HUES64 (cell line): ENCODE measurements around the gene ACOT6.
"Not testable (repeated sequence)": the region's sequence is repeated elsewhere in the genome, so short reads cannot be mapped to it uniquely, and the experiment has no call there.

ENCODE experiments used
- H3K27ac ChIP-seq: 2 replicates; pipeline ENCODE4 v1.7.0; 2013; ENCODE audit warnings: low read depth, low read length, inconsistent platforms
- H3K27me3 ChIP-seq: 2 replicates; pipeline ENCODE4 v1.6.1; 2013; ENCODE audit warnings: mild to moderate bottlenecking, low read length; ENCODE audit not compliant: insufficient read depth
- H3K36me3 ChIP-seq: 2 replicates; pipeline ENCODE4 v1.6.1; 2013; ENCODE audit warnings: mild to moderate bottlenecking, low read length; ENCODE audit not compliant: insufficient read depth
- H3K4me1 ChIP-seq: 2 replicates; pipeline ENCODE4 v1.6.1; 2013; ENCODE audit warnings: mild to moderate bottlenecking, low read length, moderate library complexity; ENCODE audit not compliant: insufficient read depth
- H3K4me3 ChIP-seq: 2 replicates; pipeline ENCODE4 v1.5.1; 2013; ENCODE audit warnings: mild to moderate bottlenecking, low read length, moderate library complexity
- H3K9ac ChIP-seq: 2 replicates; pipeline ENCODE4 v1.6.1; 2013; ENCODE audit warnings: mild to moderate bottlenecking, low read depth, low read length
- H3K9me3 ChIP-seq: 2 replicates; pipeline ENCODE4 v1.6.1; 2013; ENCODE audit warnings: low read depth, low read length; ENCODE audit not compliant: insufficient read depth
- WGBS: fragments of 150-250, 120-280 bp; methylation state at CpG from one replicate; pipeline ENCODE4 v1.1.7; 2013; ENCODE audit warnings: missing lambda C conversion rate; 5-methylcytosine and 5-hydroxymethylcytosine counted together

ACOT6 gene

GRCh38 chr14:73627151-73627558, 14.8 kb downstream of the ACOT6 start:
- H3K9me3 ChIP-seq, result no peaks in the 10 kb centered on the region
- no peak overlapping the region for H3K9ac ChIP-seq
- H3K27me3 ChIP-seq, result no peaks in the 10 kb centered on the region
- no peaks in the 10 kb centered on the region for H3K4me1 ChIP-seq
- H3K4me3 ChIP-seq, result no peak overlapping the region
- no peak overlapping the region for H3K27ac ChIP-seq
- WGBS, result 96% methylated on average over 2 of the region's 2 CpGs
- H3K36me3 ChIP-seq, result no peaks in the 10 kb centered on the region

- no peak overlapping the region for H3K27ac ChIP-seq
- peaks cover 6% of the 10 kb centered on the region; the same call in 1 of the 2 replicates for H3K27me3 ChIP-seq
- H3K36me3 ChIP-seq, result no peaks in the 10 kb centered on the region
- H3K9me3 ChIP-seq, result no peaks in the 10 kb centered on the region
- H3K4me1 ChIP-seq, result peaks cover 4% of the 10 kb centered on the region
- H3K9ac ChIP-seq, result no peak overlapping the region
- H3K4me3 ChIP-seq, result no peak overlapping the region
- WGBS, result 88% methylated on average over 10 of the region's 10 CpGs
These were observed 17.9 kb downstream of the ACOT6 start for GRCh38 chr14:73630009-73630780.

GRCh38 chr14:73633116-73634010, 21.0 kb downstream of the ACOT6 start:
- WGBS, result 16% methylated on average over 44 of the region's 44 CpGs

GRCh38 chr14:73634011-73634833, 21.9 kb downstream of the ACOT6 start:
- Histone ChIP-seq H3K36me3 (no peaks in the 10 kb centered on the region), H3K4me1 (peaks cover 4% of the 10 kb centered on the region), H3K9me3 (no peaks in the 10 kb centered on the region), H3K27ac (peak overlapping the region; percentile 33), H3K27me3 (peaks cover 6% of the 10 kb centered on the region; the same call in 1 of the 2 replicates), H3K9ac (peak overlapping the region; percentile 52), H3K4me3 (peak overlapping the region; percentile 57)
- 3% methylated on average over 53 of the region's 53 CpGs for WGBS

More at GRCh38 chr14:73633116-73634010, 21.0 kb downstream of the ACOT6 start:
- no peaks in the 10 kb centered on the region for H3K36me3 ChIP-seq
- H3K27me3 ChIP-seq, result peaks cover 6% of the 10 kb centered on the region; the same call in 1 of the 2 replicates
- H3K9ac ChIP-seq, result peak overlapping the region; percentile 52
- peak overlapping the region; percentile 57 for H3K4me3 ChIP-seq
- H3K27ac ChIP-seq, result peak overlapping the region; percentile 33
- no peaks in the 10 kb centered on the region for H3K9me3 ChIP-seq
- H3K4me1 ChIP-seq, result peaks cover 4% of the 10 kb centered on the region

- not testable (repeated sequence) for H3K9ac ChIP-seq, H3K4me3 ChIP-seq, H3K4me1 ChIP-seq, H3K27me3 ChIP-seq, H3K27ac ChIP-seq, H3K9me3 ChIP-seq, H3K36me3 ChIP-seq
- 87% methylated on average over 10 of the region's 10 CpGs for WGBS
These were observed 24.0 kb downstream of the ACOT6 start for GRCh38 chr14:73636355-73636754.

- H3K4me3 ChIP-seq, result no peak overlapping the region
- 93% methylated on average over 5 of the region's 5 CpGs for WGBS
- no peaks in the 10 kb centered on the region for H3K9me3 ChIP-seq
- no peaks in the 10 kb centered on the region for H3K36me3 ChIP-seq
- H3K27me3 ChIP-seq, result peaks cover 6% of the 10 kb centered on the region; the same call in 1 of the 2 replicates
- peaks cover 4% of the 10 kb centered on the region for H3K4me1 ChIP-seq
- no peak overlapping the region for H3K27ac ChIP-seq
- no peak overlapping the region for H3K9ac ChIP-seq
These were observed 25.5 kb downstream of the ACOT6 start for GRCh38 chr14:73637830-73638229.

GRCh38 chr14:73640796-73641365, 28.6 kb downstream of the ACOT6 start:
- Histone ChIP-seq H3K36me3 (no peaks in the 10 kb centered on the region), H3K9ac (no peak overlapping the region), H3K4me3 (no peak overlapping the region), H3K27me3 (no peaks in the 10 kb centered on the region), H3K4me1 (peaks cover 8% of the 10 kb centered on the region), H3K27ac (no peak overlapping the region), H3K9me3 (no peaks in the 10 kb centered on the region)
- WGBS, result 93% methylated on average over 5 of the region's 5 CpGs

GRCh38 chr14:73644531-73645247, 32.4 kb downstream of the ACOT6 start, which contains the start of gene DNAL1:
TSS of gene DNAL1 (plus strand) at chr14:73644986. CDS start at chr14:73645040, 54 bp downstream.
- peak within 1 kb of the TSS; percentile 72; the same call in 1 of the 2 replicates for H3K27ac ChIP-seq
- H3K9me3 ChIP-seq, result no peaks in the 10 kb centered on the region
- H3K4me1 ChIP-seq, result peaks cover 8% of the 10 kb centered on the region
- peak within 1 kb of the TSS; percentile 75 for H3K9ac ChIP-seq
- no peaks in the 10 kb centered on the region for H3K36me3 ChIP-seq
- WGBS, result under 1% methylated on average over 43 of the region's 43 CpGs
- H3K27me3 ChIP-seq, result no peaks in the 10 kb centered on the region
- H3K4me3 ChIP-seq, result peak within 1 kb of the TSS; percentile 96

- H3K4me1 ChIP-seq, result peaks cover 8% of the 10 kb centered on the region
- WGBS, result 15% methylated on average over 7 of the region's 7 CpGs
- no peaks in the 10 kb centered on the region for H3K9me3 ChIP-seq
- peak overlapping the region; percentile 61 for H3K9ac ChIP-seq
- no peaks in the 10 kb centered on the region for H3K27me3 ChIP-seq
- no peak overlapping the region for H3K27ac ChIP-seq
- H3K36me3 ChIP-seq, result no peaks in the 10 kb centered on the region
- H3K4me3 ChIP-seq, result peak overlapping the region; percentile 96
These were observed 32.9 kb downstream of the ACOT6 start for GRCh38 chr14:73645248-73645610.

GRCh38 chr14:73651005-73651404, 38.7 kb downstream of the ACOT6 start:
- Histone ChIP-seq H3K9me3 (no peaks in the 10 kb centered on the region), H3K36me3 (peaks cover 10% of the 10 kb centered on the region), H3K27ac (no peak overlapping the region), H3K27me3 (no peaks in the 10 kb centered on the region), H3K4me3 (no peak overlapping the region), H3K4me1 (no peaks in the 10 kb centered on the region), H3K9ac (no peak overlapping the region)
